Gastroesophageal sphincter (tissue), 3 donors: Measurements from ENCODE around the gene MIPOL1.

Experiments used
- EP300 ChIP-seq: sonication (generic); formaldehyde crosslinking; IDR thresholded peaks from one replicate; pipeline ENCODE4 v1.6.1; 2017; ENCODE audit warnings: antibody characterized with exemption, mild to moderate bottlenecking
- TF ChIP-seq, protein P1 (sequence below), 4 experiments: fragments of 200-600 bp in 2 of 4; fragments of 450-650 bp in 2 of 4; sonication (generic) in 1 of 4; IDR thresholded peaks; one replicate each; pipeline ENCODE4 v1.5.1; 2017 to 2019; ENCODE audit warnings: antibody characterized with exemption in 4 of 4, mild to moderate bottlenecking in 2 of 4, moderate library complexity in 2 of 4

- TF ChIP-seq, protein P1, sequence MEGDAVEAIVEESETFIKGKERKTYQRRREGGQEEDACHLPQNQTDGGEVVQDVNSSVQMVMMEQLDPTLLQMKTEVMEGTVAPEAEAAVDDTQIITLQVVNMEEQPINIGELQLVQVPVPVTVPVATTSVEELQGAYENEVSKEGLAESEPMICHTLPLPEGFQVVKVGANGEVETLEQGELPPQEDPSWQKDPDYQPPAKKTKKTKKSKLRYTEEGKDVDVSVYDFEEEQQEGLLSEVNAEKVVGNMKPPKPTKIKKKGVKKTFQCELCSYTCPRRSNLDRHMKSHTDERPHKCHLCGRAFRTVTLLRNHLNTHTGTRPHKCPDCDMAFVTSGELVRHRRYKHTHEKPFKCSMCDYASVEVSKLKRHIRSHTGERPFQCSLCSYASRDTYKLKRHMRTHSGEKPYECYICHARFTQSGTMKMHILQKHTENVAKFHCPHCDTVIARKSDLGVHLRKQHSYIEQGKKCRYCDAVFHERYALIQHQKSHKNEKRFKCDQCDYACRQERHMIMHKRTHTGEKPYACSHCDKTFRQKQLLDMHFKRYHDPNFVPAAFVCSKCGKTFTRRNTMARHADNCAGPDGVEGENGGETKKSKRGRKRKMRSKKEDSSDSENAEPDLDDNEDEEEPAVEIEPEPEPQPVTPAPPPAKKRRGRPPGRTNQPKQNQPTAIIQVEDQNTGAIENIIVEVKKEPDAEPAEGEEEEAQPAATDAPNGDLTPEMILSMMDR (IDR thresholded peaks at IDR 0.05), result no peak
- no peak for TF ChIP-seq EP300
Observed at GRCh38 chr14:37234222-37234621, 36.5 kb downstream of the MIPOL1 start.
